GM19463 (cell line): ENCODE results near the gene ECEL1.

Source experiments
- ATAC-seq: cut with Tn5 transposase; IDR thresholded peaks from one replicate; pipeline ENCODE4 v1.9.1; 2021; ENCODE audit warnings: mild to moderate bottlenecking, moderate library complexity; ENCODE audit not compliant: unreplicated experiment

ECEL1 gene

DNA sequence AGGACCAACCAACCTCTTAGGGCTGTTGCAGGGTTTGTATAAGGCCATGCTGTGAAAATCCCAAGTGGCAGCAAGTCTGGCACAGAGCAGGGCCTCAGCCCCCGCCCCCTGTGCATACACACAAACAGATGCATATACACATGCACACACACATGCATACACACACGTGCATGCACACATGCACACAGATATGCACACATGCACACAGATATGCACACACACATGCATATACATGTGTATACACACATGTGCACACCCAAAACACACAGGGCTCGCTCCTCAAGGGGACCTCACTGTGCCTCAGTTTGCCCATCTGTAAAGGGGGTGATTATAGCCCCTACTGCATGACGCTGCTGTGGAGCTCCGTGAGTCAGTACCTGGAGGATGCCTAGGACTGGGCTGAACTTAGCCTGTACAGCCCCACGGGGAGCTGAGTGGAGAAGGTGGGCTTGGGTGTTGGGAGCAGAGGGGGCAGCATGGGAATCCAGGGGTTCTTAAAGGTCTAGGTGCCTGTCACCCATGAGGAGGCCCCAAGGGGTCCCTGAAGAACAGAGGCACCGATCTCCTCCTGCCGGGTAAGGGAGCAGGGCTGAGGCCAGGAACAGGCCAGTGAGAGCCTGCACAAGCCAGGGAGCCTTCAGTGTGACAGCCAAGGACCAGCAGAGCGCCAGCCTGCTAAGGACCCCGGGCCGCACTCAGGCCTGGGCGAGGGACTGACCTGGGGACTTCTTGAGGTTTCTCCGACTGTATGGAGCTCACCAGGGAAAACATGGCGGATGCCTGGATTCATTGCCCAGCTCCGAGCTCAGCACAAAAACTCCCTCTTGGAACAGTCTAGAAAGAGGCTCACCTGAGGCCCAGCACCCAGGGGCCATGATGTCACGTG, 55.7 kb downstream of the ECEL1 start:
- no peak for ATAC-seq
